ENCODE data around the gene PP2D1.

DNA sequence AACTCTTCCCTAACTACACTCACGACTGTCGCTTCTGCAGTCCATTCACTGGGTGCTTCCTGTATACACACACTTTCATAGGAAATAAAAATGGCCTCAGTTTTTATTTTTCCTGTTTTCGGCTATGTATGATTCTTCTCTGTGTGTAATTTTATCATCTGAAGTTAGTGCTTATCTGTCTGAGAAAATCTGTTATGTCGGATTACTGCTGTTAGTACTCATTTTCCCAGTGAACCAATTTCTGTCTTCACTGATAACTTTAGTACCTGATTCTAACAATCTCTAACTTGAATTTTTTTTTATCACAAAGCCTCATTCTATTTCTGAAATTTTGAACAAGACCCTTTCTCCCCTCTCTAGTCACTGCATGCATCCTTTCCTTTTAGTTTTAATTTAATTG is 44.3 kb downstream of the PP2D1 start:
- TF ChIP-seq EZH2 (IDR thresholded peaks at IDR 0.05; ENCODE audit: low read length, unreplicated experiment), result no peak
- TF ChIP-seq, protein P1, sequence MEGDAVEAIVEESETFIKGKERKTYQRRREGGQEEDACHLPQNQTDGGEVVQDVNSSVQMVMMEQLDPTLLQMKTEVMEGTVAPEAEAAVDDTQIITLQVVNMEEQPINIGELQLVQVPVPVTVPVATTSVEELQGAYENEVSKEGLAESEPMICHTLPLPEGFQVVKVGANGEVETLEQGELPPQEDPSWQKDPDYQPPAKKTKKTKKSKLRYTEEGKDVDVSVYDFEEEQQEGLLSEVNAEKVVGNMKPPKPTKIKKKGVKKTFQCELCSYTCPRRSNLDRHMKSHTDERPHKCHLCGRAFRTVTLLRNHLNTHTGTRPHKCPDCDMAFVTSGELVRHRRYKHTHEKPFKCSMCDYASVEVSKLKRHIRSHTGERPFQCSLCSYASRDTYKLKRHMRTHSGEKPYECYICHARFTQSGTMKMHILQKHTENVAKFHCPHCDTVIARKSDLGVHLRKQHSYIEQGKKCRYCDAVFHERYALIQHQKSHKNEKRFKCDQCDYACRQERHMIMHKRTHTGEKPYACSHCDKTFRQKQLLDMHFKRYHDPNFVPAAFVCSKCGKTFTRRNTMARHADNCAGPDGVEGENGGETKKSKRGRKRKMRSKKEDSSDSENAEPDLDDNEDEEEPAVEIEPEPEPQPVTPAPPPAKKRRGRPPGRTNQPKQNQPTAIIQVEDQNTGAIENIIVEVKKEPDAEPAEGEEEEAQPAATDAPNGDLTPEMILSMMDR (conservative IDR thresholded peaks at IDR 0.05; ENCODE audit: low read depth, low read length), result no peak

All from PC-3 (cell line).